GM18867 (cell line): ENCODE measurements around the gene JARID2.

Source experiments
- ATAC-seq: cut with Tn5 transposase; IDR thresholded peaks from one replicate; pipeline ENCODE4 v1.9.1; 2021; ENCODE audit warnings: mild to moderate bottlenecking, moderate library complexity; ENCODE audit not compliant: unreplicated experiment

JARID2 gene

GRCh38 chr6:15391500-15391899, 145.6 kb downstream of the JARID2 start:
- ATAC-seq, result no peak

- no peak for ATAC-seq
Measured at GRCh38 chr6:15392182-15392581, 146.3 kb downstream of the JARID2 start.

GRCh38 chr6:15393605-15394004, 147.7 kb downstream of the JARID2 start:
- ATAC-seq, result no peak

- no peak for ATAC-seq
Measured at GRCh38 chr6:15395087-15395486, 149.2 kb downstream of the JARID2 start.

- ATAC-seq, result no peak
Measured at GRCh38 chr6:15396808-15397207, 150.9 kb downstream of the JARID2 start.

GRCh38 chr6:15398633-15399275, 152.9 kb downstream of the JARID2 start:
- no peak for ATAC-seq

- no peak for ATAC-seq
Measured at GRCh38 chr6:15399641-15400470, 154.0 kb downstream of the JARID2 start.

DNA sequence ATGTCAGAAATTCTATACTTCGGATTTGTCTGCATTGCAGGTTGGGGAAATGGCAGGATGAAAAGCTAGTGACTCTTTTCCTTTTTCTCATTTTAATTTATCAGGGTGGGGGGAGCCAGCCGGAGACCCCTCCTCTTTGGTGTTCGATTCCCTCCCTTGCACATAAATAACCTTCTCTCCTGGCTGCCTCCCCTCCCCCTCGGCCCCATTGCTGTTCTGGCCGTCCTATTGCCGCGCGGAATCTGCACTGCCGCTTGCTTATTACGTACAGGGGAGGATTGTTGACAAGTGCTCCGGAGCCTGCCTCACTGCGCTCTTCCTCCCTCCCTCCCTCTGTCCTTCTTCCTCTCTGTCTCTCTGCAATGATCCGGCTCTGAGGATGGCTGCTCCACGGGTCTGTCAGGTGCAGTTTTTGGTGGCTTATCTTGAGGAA, 154.7 kb downstream of the JARID2 start:
- ATAC-seq, result no peak

GRCh38 chr6:15401120-15401519, 155.3 kb downstream of the JARID2 start:
- ATAC-seq, result no peak

DNA sequence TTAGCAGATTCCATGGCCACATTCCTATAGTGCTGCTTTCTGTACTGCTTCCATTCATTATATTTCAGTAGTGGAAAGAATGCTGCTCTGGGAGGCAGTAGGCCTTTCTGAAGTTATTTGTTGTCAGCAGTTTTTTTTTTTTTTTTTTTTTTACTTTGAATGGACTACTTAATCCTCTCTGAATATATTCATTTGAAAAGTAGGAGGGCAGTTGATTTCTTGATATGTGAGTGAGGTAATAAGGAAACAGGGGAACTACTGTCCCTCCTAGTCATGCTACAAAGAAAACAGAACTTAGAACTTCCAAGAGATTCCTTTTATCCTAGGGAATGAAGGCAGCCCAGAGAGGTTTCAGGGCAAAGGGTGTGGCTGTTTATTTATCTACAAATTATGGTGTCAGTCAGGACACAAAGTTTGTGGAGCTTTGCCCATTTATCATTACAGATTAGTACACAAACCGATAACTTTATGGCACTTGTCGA, 155.9 kb downstream of the JARID2 start:
- ATAC-seq, result no peak

GRCh38 chr6:15402406-15403045, 156.7 kb downstream of the JARID2 start:
- no peak for ATAC-seq

DNA sequence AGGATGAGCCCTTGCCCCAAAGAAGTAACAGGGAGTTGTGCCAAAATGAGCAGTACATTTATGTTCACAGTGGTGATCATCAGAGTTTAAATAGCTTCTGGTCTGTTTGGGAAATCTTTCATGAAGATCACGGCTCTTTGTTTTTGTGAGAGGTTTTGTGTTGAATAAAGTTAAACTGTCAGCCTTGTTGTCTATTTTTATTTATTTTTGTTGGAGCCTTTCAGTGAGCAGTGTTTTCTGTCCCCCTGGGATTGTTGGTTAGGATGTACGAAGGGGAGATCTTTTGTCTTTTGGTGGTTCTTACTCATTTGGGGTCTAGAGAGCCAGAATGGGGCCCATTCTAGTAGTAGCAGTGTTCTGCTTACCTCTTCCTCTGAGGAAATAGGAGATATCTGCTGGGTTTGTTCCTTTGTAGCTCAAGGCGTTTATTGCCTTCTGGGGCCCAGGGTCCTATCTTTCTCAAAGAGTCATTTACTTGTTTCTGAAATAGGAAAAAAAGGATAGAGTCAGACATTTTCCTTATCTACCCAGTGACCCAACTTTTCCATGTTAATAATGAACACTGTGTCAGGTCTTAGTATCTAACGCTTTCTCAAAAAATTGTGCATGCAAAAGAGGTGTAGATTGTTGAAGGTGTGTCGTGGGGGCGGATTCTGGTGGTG, 157.4 kb downstream of the JARID2 start:
- no peak for ATAC-seq

- no peak for ATAC-seq
Measured at GRCh38 chr6:15404685-15404980, 158.8 kb downstream of the JARID2 start.

DNA sequence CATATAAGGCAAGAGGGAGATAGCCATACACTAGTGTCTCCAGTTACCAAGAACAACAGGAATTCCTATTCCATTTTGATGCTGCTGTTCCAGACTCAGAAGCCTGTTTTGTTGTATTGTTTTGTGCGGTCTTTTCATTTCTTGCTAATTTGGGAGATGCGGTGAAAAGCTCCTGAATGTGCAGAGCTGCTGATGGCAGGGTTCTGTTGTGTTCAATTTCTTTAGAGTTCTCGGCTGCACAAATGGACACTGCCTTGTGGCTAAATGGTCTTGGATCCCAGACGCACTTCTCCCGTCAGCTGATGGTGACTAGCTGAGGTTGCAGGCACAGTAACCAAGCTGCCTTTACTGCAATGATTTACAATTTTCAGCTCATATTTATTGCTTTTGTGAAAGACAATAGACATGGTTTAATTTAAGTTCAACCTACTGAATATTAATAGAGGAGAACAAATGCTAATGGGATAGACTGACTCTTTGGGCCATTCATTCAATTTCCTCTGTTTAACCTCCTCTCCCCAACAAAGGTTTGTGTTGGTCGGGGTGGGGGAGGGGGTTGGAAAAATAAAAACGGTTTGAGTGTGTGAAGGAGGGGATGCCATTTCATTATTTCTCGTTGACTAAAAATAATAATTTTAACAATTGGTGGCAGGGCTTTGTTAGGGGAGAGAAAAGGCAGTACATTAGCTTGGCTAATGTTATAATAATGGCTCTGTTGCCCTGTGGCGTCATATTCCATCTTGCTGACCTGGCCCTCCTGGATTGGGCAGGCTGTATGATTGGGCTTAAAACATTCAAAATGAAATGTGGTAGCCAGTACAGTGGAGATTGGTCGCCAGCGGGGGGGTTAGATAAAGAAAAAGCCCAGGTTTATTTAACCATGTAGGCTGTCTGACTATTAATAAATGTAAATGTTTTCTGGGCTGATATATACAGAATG, 159.5 kb downstream of the JARID2 start:
- ATAC-seq, result no peak

- ATAC-seq, result no peak
Measured at GRCh38 chr6:15406452-15406851, 160.6 kb downstream of the JARID2 start.

DNA sequence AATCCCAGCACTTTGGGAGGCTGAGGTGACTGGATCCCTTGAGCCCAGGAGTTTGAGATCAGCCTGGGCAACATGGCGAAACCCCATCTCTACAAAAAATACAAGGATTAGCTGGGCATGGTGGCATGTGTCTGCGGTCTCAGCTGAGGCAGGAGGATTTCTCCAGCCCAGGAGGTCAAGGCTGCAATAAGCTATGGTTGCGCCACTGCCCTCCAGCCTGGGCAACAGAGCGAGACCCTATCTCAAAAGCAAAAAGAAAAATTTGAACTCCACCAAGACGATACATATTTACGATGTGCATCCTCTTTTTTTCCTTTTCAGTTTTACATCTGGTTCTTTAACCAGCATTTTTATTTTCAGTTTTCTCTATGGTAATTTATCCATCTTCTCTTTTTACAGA, 162.1 kb downstream of the JARID2 start:
- ATAC-seq, result no peak

- no peak for ATAC-seq
Measured at GRCh38 chr6:15408758-15409157, 162.9 kb downstream of the JARID2 start.

GRCh38 chr6:15409301-15410125, 163.6 kb downstream of the JARID2 start:
- ATAC-seq, result no peak

DNA sequence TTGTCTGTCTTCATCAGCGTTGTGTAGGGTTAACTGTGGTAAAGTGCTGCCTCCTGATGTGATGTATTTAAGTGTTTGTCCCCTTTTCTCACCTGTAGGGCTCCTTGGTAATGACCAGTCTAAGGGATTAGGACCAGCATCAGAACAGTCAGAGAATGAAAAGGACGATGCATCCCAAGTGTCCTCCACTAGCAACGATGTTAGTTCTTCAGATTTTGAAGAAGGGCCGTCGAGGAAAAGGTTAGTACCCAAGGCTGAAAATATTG, 164.2 kb downstream of the JARID2 start:
- ATAC-seq, result no peak

- ATAC-seq, result no peak
Measured at GRCh38 chr6:15410752-15411151, 164.9 kb downstream of the JARID2 start.
